Activated effector memory CD4-positive, alpha-beta T cell treated with Interleukin-2 at 50 U/mL for 16 hours (primary cell): ENCODE results near the gene FCMR.

Experiments used
- DNase-seq: peaks from one replicate; pipeline ENCODE4 v3.0.0-alpha.2; 2020

Gene FCMR

GRCh38 chr1:206898089-206898914 lies 23.4 kb downstream of the FCMR start:
- DNase-seq = no peak

DNA sequence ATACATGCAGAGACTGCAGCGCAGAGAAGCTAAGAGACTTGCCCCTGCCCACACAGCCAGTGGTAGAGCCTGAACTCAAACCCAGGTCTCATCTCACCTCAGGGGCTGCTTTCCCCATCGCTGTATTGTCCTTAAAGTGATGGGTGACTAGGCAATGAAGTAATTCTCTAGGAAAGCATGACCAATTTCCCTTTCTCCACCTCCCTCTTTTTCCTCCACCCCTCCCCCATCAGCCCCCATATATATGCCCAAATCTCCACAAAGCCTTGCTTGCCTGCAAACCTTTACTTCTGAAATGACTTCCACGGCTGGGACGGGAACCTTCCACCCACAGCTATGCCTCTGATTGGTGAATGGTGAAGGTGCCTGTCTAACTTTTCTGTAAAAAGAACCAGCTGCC lies 24.6 kb downstream of the FCMR start, which contains the start of gene IL24:
IL24 (plus strand) TSS at position 269 of the 400 bp plus-strand sequence. CDS start 390 bp downstream, outside the sequence.
- DNase-seq = no peak

GRCh38 chr1:206896261-206896660 lies 25.5 kb downstream of the FCMR start:
- DNase-seq = no peak

DNA sequence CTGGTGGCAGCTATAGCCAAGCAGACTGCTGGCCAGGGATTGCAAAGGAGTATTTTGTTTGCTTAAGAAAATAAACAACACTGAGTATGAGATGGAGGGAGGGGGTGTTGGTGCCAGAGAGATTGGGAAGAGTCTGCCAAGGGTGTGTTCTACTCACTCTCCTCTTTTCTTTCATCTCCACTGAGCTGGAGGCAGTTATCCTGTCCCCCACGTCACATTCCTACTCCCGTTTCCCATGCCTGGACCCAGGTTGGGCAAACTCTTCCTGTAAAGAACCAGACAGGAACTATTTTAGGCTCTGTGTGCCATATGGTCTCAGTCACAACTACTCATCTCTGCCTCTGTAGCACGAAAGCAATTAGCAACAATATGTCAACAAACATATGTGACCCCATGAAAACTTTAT lies 25.9 kb downstream of the FCMR start:
- DNase-seq = no peak

DNA sequence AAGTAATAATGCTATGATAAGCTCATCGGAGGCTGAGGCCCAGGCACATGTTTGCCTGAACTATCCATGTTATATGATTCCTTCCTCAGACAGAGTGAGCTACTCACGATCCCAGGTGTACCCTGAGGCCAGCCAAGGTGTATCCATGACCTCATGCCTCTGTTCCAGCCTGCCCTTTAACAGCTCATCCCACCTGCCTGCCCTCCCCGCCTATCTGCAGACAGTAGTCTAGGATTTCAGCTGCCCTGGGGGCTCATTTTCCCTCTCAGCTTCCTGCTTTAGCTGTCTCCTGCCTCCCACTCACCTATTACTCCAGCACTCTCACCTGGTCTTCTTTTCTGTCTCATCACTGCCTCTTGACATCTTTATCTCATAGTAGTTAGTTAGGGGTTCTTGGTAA lies 26.4 kb downstream of the FCMR start:
- no peak for DNase-seq

DNA sequence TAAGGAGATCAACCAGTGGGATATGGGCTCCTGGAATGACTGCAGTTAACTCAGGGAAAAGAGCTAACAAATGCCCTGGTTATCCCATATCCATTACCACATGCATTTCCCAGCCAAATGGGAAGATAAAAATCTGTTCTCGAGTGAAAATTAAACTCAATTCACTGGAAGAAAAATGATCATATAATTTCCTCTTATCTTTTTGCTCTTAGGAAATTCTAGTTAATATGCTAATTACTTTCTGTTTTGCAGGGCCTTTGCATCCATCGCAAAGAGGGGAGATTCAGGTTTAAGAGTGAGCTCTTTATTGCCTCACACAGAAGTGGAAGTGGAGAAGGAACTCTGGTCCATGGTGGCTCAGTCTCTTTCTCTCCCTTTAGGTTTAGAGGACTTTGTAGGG lies 28.4 kb downstream of the FCMR start:
- no peak for DNase-seq

- no peak for DNase-seq
These were observed 29.3 kb downstream of the FCMR start for GRCh38 chr1:206892351-206892984.

- no peak for DNase-seq
These were observed 30.3 kb downstream of the FCMR start for GRCh38 chr1:206891412-206891811.

DNA sequence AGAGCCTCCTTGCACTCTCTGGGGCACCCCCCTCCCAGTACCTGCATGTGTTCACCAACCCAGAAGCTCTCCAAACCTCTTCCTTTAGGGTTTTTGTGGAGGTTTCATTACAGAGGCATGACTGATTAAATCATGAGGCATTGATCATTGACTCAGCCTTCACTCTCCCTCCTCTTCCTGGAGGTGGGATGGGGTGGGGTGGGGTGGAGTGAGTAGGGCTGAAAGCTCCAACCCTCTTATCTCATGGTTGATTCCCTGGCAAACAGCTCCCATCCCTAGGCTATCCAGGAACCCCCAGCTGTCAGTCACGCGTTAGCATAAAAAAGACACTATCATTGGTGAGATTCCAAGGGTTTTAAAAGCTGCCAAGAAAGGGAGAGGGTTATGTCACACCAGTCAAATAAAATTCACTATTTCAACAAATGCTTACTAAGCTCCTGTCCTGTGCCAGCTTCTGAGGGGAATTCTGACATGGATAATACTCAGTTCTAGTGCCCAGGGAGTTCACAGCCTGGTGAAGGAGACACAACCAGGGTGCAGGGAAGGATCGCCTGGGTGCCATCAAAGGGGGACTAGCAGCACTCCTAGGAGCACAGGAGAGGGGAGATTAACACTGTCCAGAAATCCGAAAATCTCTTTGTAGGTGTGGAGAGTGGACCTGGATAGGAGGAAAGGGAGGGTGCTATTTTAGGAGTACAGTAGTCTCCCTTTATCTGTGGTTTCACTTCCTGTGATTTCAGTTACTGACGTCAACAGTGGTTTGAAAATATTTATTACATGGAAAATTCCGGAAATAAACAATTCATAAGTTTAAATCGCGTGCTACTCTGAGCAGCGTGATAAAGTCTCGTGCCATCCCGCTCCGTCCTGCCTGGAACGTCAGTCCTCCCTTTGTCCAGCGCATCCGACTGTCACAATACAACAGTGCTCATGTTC lies 31.3 kb downstream of the FCMR start:
- no peak for DNase-seq

- no peak for DNase-seq
These were observed 34.0 kb downstream of the FCMR start for GRCh38 chr1:206887701-206888100.

DNA sequence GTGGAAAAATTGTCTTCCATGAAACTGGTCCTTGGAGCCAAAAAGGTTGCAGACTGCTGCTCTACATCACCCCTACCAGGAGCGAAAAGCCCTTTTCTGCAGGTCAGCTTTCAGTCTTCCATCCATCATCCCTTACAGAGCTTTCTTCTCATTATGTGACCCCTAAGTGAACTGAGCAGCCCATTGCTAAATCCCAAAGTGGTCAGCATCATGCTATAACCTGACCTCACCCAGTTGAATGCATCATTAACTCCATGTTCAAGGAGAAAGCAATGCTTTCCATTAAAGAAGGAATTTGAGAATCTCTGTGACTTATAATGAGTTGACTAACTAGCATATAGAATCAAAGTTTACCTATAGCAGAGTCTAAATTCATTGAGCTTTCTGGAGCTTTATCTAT lies 34.9 kb downstream of the FCMR start:
- no peak for DNase-seq

GRCh38 chr1:206885341-206886060 lies 36.2 kb downstream of the FCMR start:
- no peak for DNase-seq

- DNase-seq = no peak
These were observed 37.9 kb downstream of the FCMR start for GRCh38 chr1:206883876-206884275.

- DNase-seq = no peak
These were observed 38.6 kb downstream of the FCMR start for GRCh38 chr1:206883160-206883559.

DNA sequence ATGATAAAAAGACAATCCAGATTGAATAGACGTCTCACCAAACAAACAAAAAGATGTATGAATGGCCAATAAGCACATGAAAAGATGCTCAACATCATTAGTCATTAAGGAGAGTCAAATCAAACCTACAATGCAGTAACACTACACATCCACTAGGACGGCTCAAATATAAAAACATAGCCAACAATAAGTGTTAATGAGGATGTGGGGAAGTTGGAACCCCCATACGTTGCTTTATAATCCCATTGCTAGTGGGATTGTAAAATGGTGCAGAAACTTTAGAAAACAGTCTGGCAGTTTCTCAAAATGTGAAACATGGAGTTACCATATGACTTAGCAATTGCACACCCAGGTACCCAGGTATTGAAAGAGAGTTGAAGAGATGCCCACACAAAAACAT lies 39.2 kb downstream of the FCMR start:
- DNase-seq = no peak

GRCh38 chr1:206880314-206880713 lies 41.4 kb downstream of the FCMR start:
- no peak for DNase-seq

- DNase-seq = no peak
These were observed 43.3 kb downstream of the FCMR start for GRCh38 chr1:206878456-206878855.

GRCh38 chr1:206875752-206876377 lies 45.9 kb downstream of the FCMR start:
- no peak for DNase-seq

DNA sequence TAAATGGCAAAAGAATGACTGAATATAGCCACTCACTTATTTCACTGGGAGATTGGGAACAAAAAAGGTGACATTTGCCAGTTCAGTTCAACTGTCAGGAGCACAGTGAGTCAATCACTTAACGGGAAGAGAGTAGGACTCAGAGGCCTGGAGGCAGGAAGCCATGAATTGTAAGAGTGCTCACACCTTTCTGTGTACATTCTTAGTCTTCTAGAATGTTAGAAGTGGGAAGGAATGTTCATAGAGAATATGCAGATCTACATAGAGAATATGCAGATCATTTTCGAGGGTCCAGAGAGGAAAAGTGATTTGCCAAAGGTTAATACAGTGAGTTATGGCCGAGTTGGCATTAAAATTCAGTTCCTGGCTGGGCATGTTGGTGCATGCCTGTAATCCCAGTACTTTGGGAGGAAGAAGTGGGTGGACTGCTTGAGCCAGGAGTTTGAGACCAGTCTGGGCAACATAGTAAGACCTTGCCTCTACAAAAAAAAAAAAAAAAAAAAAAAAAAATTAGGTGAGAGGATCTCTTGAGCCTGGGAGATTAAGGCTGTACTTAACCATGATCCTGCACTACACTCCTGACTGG lies 48.0 kb downstream of the FCMR start:
- no peak for DNase-seq

- no peak for DNase-seq
These were observed 49.6 kb downstream of the FCMR start for GRCh38 chr1:206872139-206872538.

DNA sequence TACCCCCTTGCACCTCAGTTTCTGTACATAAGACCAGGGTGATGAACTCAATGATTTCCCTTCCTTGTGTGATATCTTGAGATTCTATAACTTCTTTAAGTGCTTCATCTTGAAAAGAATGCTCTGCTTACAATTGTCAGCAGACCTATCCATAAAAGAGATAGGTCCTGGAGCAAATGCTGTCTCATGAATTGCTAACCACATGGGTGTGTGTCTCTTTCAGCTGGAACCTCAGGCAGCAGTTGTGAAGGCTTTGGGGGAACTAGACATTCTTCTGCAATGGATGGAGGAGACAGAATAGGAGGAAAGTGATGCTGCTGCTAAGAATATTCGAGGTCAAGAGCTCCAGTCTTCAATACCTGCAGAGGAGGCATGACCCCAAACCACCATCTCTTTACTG lies 53.5 kb downstream of the FCMR start:
- no peak for DNase-seq

GRCh38 chr1:206867716-206868115 lies 54.0 kb downstream of the FCMR start:
- DNase-seq = no peak
